Measurements from ENCODE around the gene PEG3. TPM values are rescaled to one million over a fixed set of nuclear protein-coding genes. Genes with fewer than 3 reads are reported as not detected.

Gene PEG3
- total and polyA plus RNA-seq, 2 of the 4 experiments (the other 2 are of a cell fraction): not detected

DNA sequence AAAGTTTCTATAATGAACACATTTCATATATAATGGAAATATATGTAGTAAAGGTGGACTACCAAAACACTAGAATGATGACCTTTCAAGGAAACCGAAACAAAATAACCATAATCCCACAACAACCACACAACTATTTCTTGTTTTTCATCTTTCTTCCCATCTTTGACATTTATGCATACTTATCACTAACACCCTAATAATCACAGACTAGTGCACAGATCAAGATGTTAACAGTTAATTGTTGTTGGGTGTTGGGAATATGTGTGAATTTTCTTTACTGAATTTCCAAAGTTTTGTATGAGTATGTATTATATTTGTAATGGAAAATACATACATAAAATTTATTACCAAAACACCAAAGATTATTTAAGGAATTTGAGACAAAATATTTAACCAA, 30.3 kb downstream of the PEG3 start:
- DNase-seq (no peak), ATAC-seq (ENCODE audit: low read depth) (no peak)
- no peaks in the 10 kb centered on the region for H3K36me3 ChIP-seq (ENCODE audit: control insufficient read depth, insufficient read depth, low read length)
- no CpG with 5 or more reads among the region's 1 CpG for WGBS, 2 experiments (ENCODE audit: extremely low coverage in 2 of 2, insufficient read length in 1 of 2)
- no peak overlapping the region for H3K18ac ChIP-seq (ENCODE audit: low read depth, low read length)
- H2AK5ac ChIP-seq (ENCODE audit: low read depth, low read length): no peak overlapping the region
- H2BK15ac ChIP-seq (ENCODE audit: low read depth, low read length): no peak overlapping the region
- H3K9me1 ChIP-seq (ENCODE audit: insufficient read depth, low read length): no peaks in the 10 kb centered on the region
- no peaks in the 10 kb centered on the region for H4K20me1 ChIP-seq (ENCODE audit: insufficient read depth, low read length)
- no peak overlapping the region for H3K4ac ChIP-seq (ENCODE audit: low read depth, low read length)
- dilution Hi-C loops (cut with HindIII; ENCODE audit: low sequenced_read_pairs, unreplicated experiment) (no loop called here), intact Hi-C loops (cut with micrococcal nuclease) (no loop called here), in situ Hi-C loops (cut with MboI; ENCODE audit: low sequenced_read_pairs) (no loop called here)
- H3K4me1 ChIP-seq (ENCODE audit: control insufficient read depth, insufficient read depth, low read length): no peaks in the 10 kb centered on the region
- H2AFZ ChIP-seq (replicated peaks; ENCODE audit: low read length, poor library complexity): no peak overlapping the region
- H3K4me3 ChIP-seq (ENCODE audit: insufficient read depth, low read depth, low read length): no peak overlapping the region
- H3K9ac ChIP-seq (ENCODE audit: low read depth, low read length): no peak overlapping the region
- no peak overlapping the region for H4K8ac ChIP-seq (ENCODE audit: low read depth in 2 of 2, low read length in 2 of 2)
- H3K14ac ChIP-seq (replicated peaks; ENCODE audit: low read depth, low read length): no peak overlapping the region
- no peak overlapping the region for H3K23ac ChIP-seq (ENCODE audit: low read depth, low read length)
- H4K5ac ChIP-seq (ENCODE audit: low read depth, low read length): no peak overlapping the region
- no peak overlapping the region for H3K27ac ChIP-seq (ENCODE audit: insufficient read depth, low read length)
- no peaks in the 10 kb centered on the region for H3K27me3 ChIP-seq (ENCODE audit: control insufficient read depth, insufficient read depth, low read length)
- CTCF ChIA-PET: no interaction called here
- H2AK9ac ChIP-seq (replicated peaks; ENCODE audit: low read depth, low read length, poor library complexity): no peak overlapping the region
- H3K4me2 ChIP-seq (ENCODE audit: low read depth, low read length): no peak overlapping the region
- H2BK5ac ChIP-seq (ENCODE audit: low read depth, low read length, poor library complexity, severe bottlenecking): no peak overlapping the region
- H3K56ac ChIP-seq (ENCODE audit: extremely low read depth, insufficient read depth, low read length): no peak overlapping the region
- no peaks in the 10 kb centered on the region for H3K79me1 ChIP-seq (ENCODE audit: low read depth in 1 of 2, low read length in 2 of 2)
- peaks cover 42% of the 10 kb centered on the region for H3K9me3 ChIP-seq (ENCODE audit: control insufficient read depth, insufficient read depth, low read length)
- H4K91ac ChIP-seq (ENCODE audit: insufficient read depth, low read depth, low read length): no peak overlapping the region
- no peak overlapping the region for H2BK120ac ChIP-seq (ENCODE audit: low read depth, low read length)
- TF ChIP-seq MAZ (IDR thresholded peaks at IDR 0.05; ENCODE audit: borderline replicate concordance, low read depth, low read length) (no peak), RCOR1 (IDR thresholded peaks at IDR 0.05; ENCODE audit: insufficient replicate concordance, low read length) (no peak), BHLHE40 (IDR thresholded peaks at IDR 0.05; ENCODE audit: low read depth, low read length) (no peak)
- H2BK20ac ChIP-seq (ENCODE audit: low read depth, low read length): no peak overlapping the region
- POLR2A ChIA-PET (ENCODE audit: unreplicated experiment): no interaction called here
- no TSS peak for BruUV-seq (replicated peaks)

Measured in IMR-90 (cell line).